ENCODE results near the gene HBP1. TPM values are rescaled to one million over a fixed set of nuclear protein-coding genes. Genes with fewer than 3 reads are reported as not detected.
A peak's percentile ranks its signal among the peaks of the same experiment; 100 is the strongest.

The HBP1 gene
- total and polyA plus RNA-seq, 2 of the 8 experiments (the other 6 are each of a cell fraction or from before 2014, with no cell fraction given): 28.9 to 29.2 TPM

GRCh38 chr7:107169120-107170050 lies 582 bp downstream of the HBP1 start:
- no peak overlapping the region for H2AK5ac ChIP-seq (ENCODE audit: low read depth, low read length)
- no peak overlapping the region for H3K14ac ChIP-seq (ENCODE audit: insufficient read length)
- H3K4ac ChIP-seq (replicated peaks; ENCODE audit: insufficient read length, low read depth, low read length): peak overlapping the region; percentile 3
- peaks cover 2 to 7% (median 5%) of the 10 kb centered on the region in 4 experiments; a peak in 4 of 7 replicates for H3K4me1 ChIP-seq (replicated peaks in 1 of 4; ENCODE audit: control insufficient read depth in 3 of 4, insufficient read depth in 4 of 4, low read length in 3 of 4)
- H2BK20ac ChIP-seq (ENCODE audit: low read length): no peak overlapping the region
- peak overlapping the region; percentile 98; the same call in 1 of the 2 replicates for H4K8ac ChIP-seq (ENCODE audit: extremely low read depth, insufficient read depth, low read length)
- H3K79me2 ChIP-seq (ENCODE audit: control insufficient read depth in 1 of 2, insufficient read depth in 2 of 2, low read length in 2 of 2): peaks cover 6 to 43% of the 10 kb centered on the region in 2 experiments
- peak; percentile 90 to 94 for DNase-seq (ENCODE audit: low read depth in 1 of 2, low spot score in 2 of 2)
- H3K27me3 ChIP-seq (replicated peaks in 1 of 4; ENCODE audit: control insufficient read depth in 3 of 4, extremely low read depth in 1 of 4, insufficient read depth in 3 of 4, low read length in 3 of 4): no peaks in the 10 kb centered on the region
- H3K27ac ChIP-seq (ENCODE audit: low read depth, low read length): peak overlapping the region; percentile 95
- FAIRE-seq: peak; percentile 90
- no peaks in the 10 kb centered on the region for H3K79me1 ChIP-seq (ENCODE audit: low read depth, low read length)
- H4K20me1 ChIP-seq (replicated peaks in 1 of 2; ENCODE audit: control insufficient read depth in 1 of 2, insufficient read depth in 2 of 2, low read length in 2 of 2): no peaks in the 10 kb centered on the region
- H2AFZ ChIP-seq (ENCODE audit: low read length): no peak overlapping the region
- H2BK15ac ChIP-seq (ENCODE audit: low read length): no peak overlapping the region
- H3K36me3 ChIP-seq (ENCODE audit: control insufficient read depth in 2 of 4, insufficient read depth in 4 of 4, low read length in 3 of 4): no peaks in the 10 kb centered on the region
- H4K91ac ChIP-seq (replicated peaks; ENCODE audit: insufficient read length, low read length): no peak overlapping the region
- H3K4me2 ChIP-seq (ENCODE audit: insufficient read depth in 1 of 2, low read depth in 2 of 2, low read length in 2 of 2): peak overlapping the region; percentile 78 to 91
- H2BK5ac ChIP-seq (ENCODE audit: low read depth, low read length): peak overlapping the region; percentile 89
- H2BK120ac ChIP-seq (replicated peaks; ENCODE audit: low read depth, low read length): no peak overlapping the region
- ChIA-PET POLR2A (ENCODE audit: partially characterized antibody) (interaction anchor here (0.9 to 2.5 kb wide), 14 partner anchors 11 to 574 kb away, joined by 3 to 12 read pairs (median 4); partner anchors contain the start of gene CBLL1), CTCF (ENCODE audit: partially characterized antibody) (interaction anchor here (0.6 to 6.6 kb wide), 5 partner anchors 16 to 222 kb away, joined by 3 to 68 read pairs (median 4); no protein-coding TSS in a partner anchor)
- WGBS, 2 experiments (ENCODE audit: extremely low coverage in 1 of 2, insufficient coverage in 1 of 2, insufficient read length in 1 of 2, insufficient replicate concordance in 2 of 2, low coverage in 1 of 2, low lambda C conversion rate in 2 of 2, missing lambda C conversion rate in 1 of 2): 0% methylated on average over 28 of the region's 73 CpGs; no CpG with 5 or more reads in 1 of the 2 experiments
- no peak overlapping the region; the same call in 1 of the 2 replicates for H3K18ac ChIP-seq (ENCODE audit: extremely low read depth, low read length)
- peak overlapping the region; percentile 74 for H3K56ac ChIP-seq (replicated peaks; ENCODE audit: insufficient read length, low read depth, low read length)
- no peaks in the 10 kb centered on the region for H3K9me3 ChIP-seq (ENCODE audit: insufficient read depth in 2 of 2, low read depth in 1 of 2, low read length in 1 of 2)
- no peak overlapping the region; the same call in 1 of the 2 replicates for H2BK12ac ChIP-seq (ENCODE audit: low read depth, low read length)
- H3K23ac ChIP-seq (ENCODE audit: insufficient read length): no peak overlapping the region
- peak overlapping the region; percentile 76 to 85 (median 82) for H3K4me3 ChIP-seq (ENCODE audit: extremely low read depth in 1 of 4, insufficient read depth in 2 of 4, low read depth in 3 of 4, low read length in 4 of 4)
- peaks cover 4% of the 10 kb centered on the region for H3K23me2 ChIP-seq (ENCODE audit: low read depth, low read length)
- H4K5ac ChIP-seq (ENCODE audit: insufficient read length, low read depth, low read length): peak overlapping the region; percentile 91
- peak overlapping the region; percentile 85 to 92 (median 90) for H3K9ac ChIP-seq (replicated peaks in 1 of 4; ENCODE audit: extremely low read depth in 1 of 4, low read depth in 3 of 4, low read length in 3 of 4)
- no peak for TF ChIP-seq ZNF274 (IDR thresholded peaks at IDR 0.05; ENCODE audit: borderline replicate concordance, extremely low read depth, low read length)
- peak in 1 of 2 experiments; percentile 86; a peak in 1 of 3 replicates for TF ChIP-seq EP300 (IDR thresholded peaks at IDR 0.05; ENCODE audit: borderline replicate concordance in 1 of 2, low read depth in 2 of 2, low read length in 2 of 2)
- TF ChIP-seq JUN (IDR thresholded peaks at IDR 0.05; ENCODE audit: low read depth, low read length): no peak
- TF ChIP-seq PHF8 (conservative IDR thresholded peaks at IDR 0.05; ENCODE audit: low read depth, low read length): peak; percentile 76
- no peak for TF ChIP-seq KDM4A (IDR thresholded peaks at IDR 0.05; ENCODE audit: low read depth, low read length, severe bottlenecking)
- peak; percentile 88 for TF ChIP-seq SAP30 (IDR thresholded peaks at IDR 0.05; ENCODE audit: insufficient read depth, insufficient replicate concordance, low read length)
- no peak for TF ChIP-seq KDM1A (IDR thresholded peaks at IDR 0.05; ENCODE audit: borderline replicate concordance, low read length)
- no peak for TF ChIP-seq HDAC2 (IDR thresholded peaks at IDR 0.05; ENCODE audit: borderline replicate concordance in 1 of 2, low read depth in 2 of 2, low read length in 2 of 2)
- TF ChIP-seq CHD1 (IDR thresholded peaks at IDR 0.05; ENCODE audit: low read depth, low read length): no peak; the same call in 1 of the 2 replicates
- no peak for TF ChIP-seq SIX5 (IDR thresholded peaks at IDR 0.05; ENCODE audit: low read depth, low read length)

All from H1 (cell line).